Caco-2 (cell line): ENCODE results near the gene RAB40A. TPM values are rescaled to one million over a fixed set of nuclear protein-coding genes. Genes with fewer than 3 reads are reported as not detected.

Source experiments
- BruUV-seq: library from RNA; stranded (reverse); fragments of 400-500 nt; replicated peaks from 2 replicates; lab custom pipeline; 2021; lab: Mats Ljungman, UMichigan
- CTCF ChIA-PET: fragments of 300-600 bp; sonication (Branson Sonifier 250); formaldehyde crosslinking; loops from one replicate; lab custom pipeline; 2022; ENCODE audit warnings: antibody characterized with exemption; lab: Charles Lee
- POLR2A ChIA-PET: fragments of 300-600 bp; sonication (Branson Sonifier 250); formaldehyde crosslinking; loops from one replicate; lab custom pipeline; 2022; ENCODE audit warnings: antibody characterized with exemption; lab: Charles Lee
- DNase-seq, 2 experiments: peaks; one replicate each; pipeline versions ENCODE4 v3.0.0 to v3.0.0-alpha.2; 2020 to 2022
- H3K27me3 ChIP-seq: replicated peaks from 2 replicates; pipeline ENCODE4 v1.6.0; 2011; ENCODE audit warnings: low read length; ENCODE audit not compliant: control insufficient read depth, insufficient read depth
- H3K36me3 ChIP-seq: 2 replicates; pipeline ENCODE4 v1.5.1; 2011; ENCODE audit warnings: low read length; ENCODE audit not compliant: control insufficient read depth, insufficient read depth
- H3K4me1 ChIP-seq: fragments of 250-450 bp; sonication (Bioruptor Pico); 2 replicates; pipeline ENCODE4 v1.5.1; 2020; ENCODE audit warnings: mild to moderate bottlenecking
- H3K4me3 ChIP-seq: 2 replicates; pipeline ENCODE4 v1.5.1; 2011; ENCODE audit warnings: low read depth, mild to moderate bottlenecking, control low read depth, low read length
- H3K9me3 ChIP-seq: fragments of 250-450 bp; sonication (Bioruptor Pico); 2 replicates; pipeline ENCODE4 v1.5.1; 2020; ENCODE audit warnings: mild to moderate bottlenecking, moderate library complexity
- H3K27ac Mint-ChIP-seq: one replicate; pipeline ENCODE4 v1.8.0; 2022; ENCODE audit warnings: mixed read lengths; ENCODE audit not compliant: unreplicated experiment
- H3K27me3 Mint-ChIP-seq: one replicate; pipeline ENCODE4 v1.8.0; 2022; ENCODE audit warnings: mixed read lengths; ENCODE audit not compliant: insufficient read depth, unreplicated experiment
- H3K36me3 Mint-ChIP-seq: one replicate; pipeline ENCODE4 v1.8.0; 2022; ENCODE audit warnings: mild to moderate bottlenecking, mixed read lengths; ENCODE audit not compliant: insufficient read depth, unreplicated experiment
- H3K4me1 Mint-ChIP-seq: one replicate; pipeline ENCODE4 v1.8.0; 2022; ENCODE audit warnings: low read depth, mixed read lengths; ENCODE audit not compliant: unreplicated experiment
- H3K4me3 Mint-ChIP-seq: one replicate; pipeline ENCODE4 v1.8.0; 2022; ENCODE audit warnings: mild to moderate bottlenecking, moderate library complexity, mixed read lengths; ENCODE audit not compliant: unreplicated experiment
- H3K9me3 Mint-ChIP-seq: one replicate; pipeline ENCODE4 v1.8.0; 2022; ENCODE audit warnings: mixed read lengths; ENCODE audit not compliant: unreplicated experiment
- CTCF ChIP-seq, 2 experiments: fragments of 200-600 bp in 1 of 2; IDR thresholded peaks; 1 replicate in 1 of 2; 2 replicates in 1 of 2; pipeline versions ENCODE4 v1.5.1 to v1.8.0; 2011 to 2022; ENCODE audit warnings: antibody characterized with exemption in 1 of 2, control low read depth in 1 of 2, inconsistent platforms in 1 of 2, low read depth in 1 of 2, low read length in 1 of 2, mild to moderate bottlenecking in 1 of 2, moderate library complexity in 1 of 2; ENCODE audit not compliant: insufficient read depth in 1 of 2, severe bottlenecking in 1 of 2, unreplicated experiment in 1 of 2
- intact Hi-C: fragments of 100-400 bp; cut with micrococcal nuclease; formaldehyde crosslinking; loops from one replicate; pipeline ENCODE4 v1.10.0; 2022; ENCODE audit not compliant: unreplicated experiment
- total RNA-seq: library from RNA; stranded (reverse); gene quantifications from 2 replicates; pipeline ENCODE4 v1.2.3, GENCODE V29; 2022

The RAB40A gene
- total RNA-seq, 1 experiment from 2014 or later = not detected

GRCh38 chrX:103483720-103484119, 35.6 kb downstream of the RAB40A start:
- intact Hi-C loops = no loop called here
- Mint-ChIP-seq H3K27me3 (no peaks in the 10 kb centered on the region), H3K9me3 (no peaks in the 10 kb centered on the region), H3K36me3 (no peaks in the 10 kb centered on the region), H3K4me3 (no peak overlapping the region), H3K4me1 (no peaks in the 10 kb centered on the region), H3K27ac (no peak overlapping the region)
- H3K9me3 ChIP-seq = no peaks in the 10 kb centered on the region
- H3K36me3 ChIP-seq = no peaks in the 10 kb centered on the region
- no peak for DNase-seq
- H3K4me3 ChIP-seq = no peak overlapping the region
- POLR2A ChIA-PET = no interaction called here
- H3K27me3 ChIP-seq = no peaks in the 10 kb centered on the region
- CTCF ChIA-PET = no interaction called here
- H3K4me1 ChIP-seq = no peaks in the 10 kb centered on the region
- no TSS peak for BruUV-seq
- TF ChIP-seq CTCF (IDR thresholded peaks at IDR 0.05; ENCODE audit: insufficient read depth in 1 of 2, low read depth in 1 of 2, low read length in 1 of 2, severe bottlenecking in 1 of 2, unreplicated experiment in 1 of 2) = no peak

- H3K4me1 Mint-ChIP-seq = no peaks in the 10 kb centered on the region
These were observed 38.8 kb downstream of the RAB40A start for GRCh38 chrX:103480526-103480925.

DNA sequence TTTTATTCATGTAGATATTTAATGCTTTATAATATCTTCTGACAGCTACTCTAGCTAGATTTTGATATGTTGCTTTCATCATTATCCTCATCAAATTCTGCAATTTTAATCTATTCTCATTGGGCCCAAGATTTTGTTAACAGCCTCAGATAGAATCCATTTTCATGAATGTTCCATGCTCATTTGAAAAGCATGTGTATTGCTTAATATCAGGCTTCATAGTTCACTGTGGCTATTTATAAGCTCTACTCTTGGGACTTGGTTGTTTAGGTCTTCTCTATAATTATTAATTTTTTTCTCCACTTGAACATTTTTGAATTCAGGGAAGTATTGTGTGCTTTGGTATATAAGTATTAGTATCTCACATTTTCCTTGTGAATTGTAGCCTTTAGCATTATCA, 41.8 kb downstream of the RAB40A start:
- H3K4me3 Mint-ChIP-seq = no peak overlapping the region
- Histone ChIP-seq H3K4me1 (no peaks in the 10 kb centered on the region), H3K27me3 (no peaks in the 10 kb centered on the region), H3K36me3 (no peaks in the 10 kb centered on the region), H3K9me3 (no peaks in the 10 kb centered on the region), H3K4me3 (no peak overlapping the region)
- H3K27me3 Mint-ChIP-seq = no peaks in the 10 kb centered on the region
- no peak overlapping the region for H3K27ac Mint-ChIP-seq
- no peak for TF ChIP-seq CTCF (IDR thresholded peaks at IDR 0.05; ENCODE audit: insufficient read depth in 1 of 2, low read depth in 1 of 2, low read length in 1 of 2, severe bottlenecking in 1 of 2, unreplicated experiment in 1 of 2)
- no peak for DNase-seq
- BruUV-seq = no TSS peak
- peaks cover 4% of the 10 kb centered on the region for H3K36me3 Mint-ChIP-seq
- H3K4me1 Mint-ChIP-seq = no peaks in the 10 kb centered on the region
- intact Hi-C loops = no loop called here
- no peaks in the 10 kb centered on the region for H3K9me3 Mint-ChIP-seq
- POLR2A ChIA-PET = no interaction called here
- CTCF ChIA-PET = no interaction called here

More at GRCh38 chrX:103480526-103480925, 38.8 kb downstream of the RAB40A start:
- no peaks in the 10 kb centered on the region for H3K4me1 ChIP-seq
- no peaks in the 10 kb centered on the region for H3K9me3 Mint-ChIP-seq
- intact Hi-C loops = no loop called here
- ChIA-PET CTCF (no interaction called here), POLR2A (no interaction called here)
- no TSS peak for BruUV-seq
- no peaks in the 10 kb centered on the region for H3K36me3 Mint-ChIP-seq
- H3K27me3 Mint-ChIP-seq = no peaks in the 10 kb centered on the region
- H3K4me3 Mint-ChIP-seq = no peak overlapping the region
- H3K27ac Mint-ChIP-seq = no peak overlapping the region
- H3K9me3 ChIP-seq = no peaks in the 10 kb centered on the region
- TF ChIP-seq CTCF (IDR thresholded peaks at IDR 0.05; ENCODE audit: insufficient read depth in 1 of 2, low read depth in 1 of 2, low read length in 1 of 2, severe bottlenecking in 1 of 2, unreplicated experiment in 1 of 2) = no peak
- H3K27me3 ChIP-seq = no peaks in the 10 kb centered on the region
- no peak for DNase-seq
- H3K36me3 ChIP-seq = no peaks in the 10 kb centered on the region
- no peak overlapping the region for H3K4me3 ChIP-seq
